ENCODE results near the gene KATNB1. TPM values are rescaled to one million over a fixed set of nuclear protein-coding genes. Genes with fewer than 3 reads are reported as not detected.
A peak's percentile ranks its signal among the peaks of the same experiment; 100 is the strongest.

Gene KATNB1
- total RNA-seq = 10 to 100 TPM; 30.6 to 54.9 (median 41.1) TPM

GRCh38 chr16:57735755-57736418 is at the start of gene KATNB1:
TSS of gene KATNB1 (plus strand) at chr16:57735770. CDS start at chr16:57737244, 1,474 bp downstream.
- peak within 1 kb of the TSS; percentile 61 for H3K4me3 ChIP-seq (ENCODE audit: low read depth, poor library complexity, severe bottlenecking)
- TF ChIP-seq POLR2A (IDR thresholded peaks at IDR 0.05) = no peak
- peak in 1 of 3 donors; percentile 9 for TF ChIP-seq CTCF (IDR thresholded peaks at IDR 0.05)
- intact Hi-C loops (cut with DNase I; ENCODE audit: low total_unique reads) = no loop called here
- peak in 1 of 2 donors; percentile 88 for DNase-seq (ENCODE audit: low spot score in 2 of 2)
- WGBS, 2 donors = 1% methylated on average over 35 of the region's 35 CpGs

GRCh38 chr16:57686577-57686976 is 49.0 kb upstream of the KATNB1 start:
- no peak for TF ChIP-seq CTCF (IDR thresholded peaks at IDR 0.05)
- no peak for TF ChIP-seq POLR2A (IDR thresholded peaks at IDR 0.05)
- DNase-seq (ENCODE audit: low spot score in 2 of 2) = no peak
- no peak overlapping the region for H3K4me3 ChIP-seq (ENCODE audit: low read depth, poor library complexity, severe bottlenecking)
- 80 to 84% methylated on average over 4 of the region's 4 CpGs for WGBS, 2 donors
- intact Hi-C loops (cut with DNase I; ENCODE audit: low total_unique reads) = no loop called here

- intact Hi-C loops (cut with DNase I; ENCODE audit: low total_unique reads) = no loop called here
- WGBS, 2 donors = 87 to 93% methylated on average over 3 of the region's 3 CpGs
- peak in 1 of 2 donors; percentile 15 for DNase-seq (ENCODE audit: low spot score in 2 of 2)
- H3K4me3 ChIP-seq (ENCODE audit: low read depth, poor library complexity, severe bottlenecking) = no peak overlapping the region
- TF ChIP-seq POLR2A (IDR thresholded peaks at IDR 0.05) (no peak), CTCF (IDR thresholded peaks at IDR 0.05) (no peak)
These were observed 48.1 kb upstream of the KATNB1 start for GRCh38 chr16:57687363-57687929.

- WGBS, 2 donors = 80% methylated on average over 4 of the region's 4 CpGs
- peak in 1 of 2 donors; percentile 65 for DNase-seq (ENCODE audit: low spot score in 2 of 2)
- intact Hi-C loops (cut with DNase I; ENCODE audit: low total_unique reads) = no loop called here
- no peak overlapping the region for H3K4me3 ChIP-seq (ENCODE audit: low read depth, poor library complexity, severe bottlenecking)
- TF ChIP-seq CTCF (IDR thresholded peaks at IDR 0.05) (no peak), POLR2A (IDR thresholded peaks at IDR 0.05) (no peak)
These were observed 47.0 kb upstream of the KATNB1 start for GRCh38 chr16:57688487-57688986.

GRCh38 chr16:57688987-57689761 is 46.4 kb upstream of the KATNB1 start:
- intact Hi-C loops (cut with DNase I; ENCODE audit: low total_unique reads) = no loop called here
- H3K4me3 ChIP-seq (ENCODE audit: low read depth, poor library complexity, severe bottlenecking) = no peak overlapping the region
- WGBS, 2 donors = 55 to 58% methylated on average over 15 of the region's 15 CpGs
- DNase-seq (ENCODE audit: low spot score in 2 of 2) = peak in 1 of 2 donors; percentile 82
- no peak for TF ChIP-seq CTCF (IDR thresholded peaks at IDR 0.05)
- TF ChIP-seq POLR2A (IDR thresholded peaks at IDR 0.05) = no peak

Data from lower leg skin (tissue), 4 donors.